Naive B cell (primary cell): ENCODE measurements around the gene VIPR2. TPM values are rescaled to one million over a fixed set of nuclear protein-coding genes. Genes with fewer than 3 reads are reported as not detected.
"Not testable (repeated sequence)": the region's sequence is repeated elsewhere in the genome, so short reads cannot be mapped to it uniquely, and the experiment has no call there.

Source experiments
- ATAC-seq, 2 donors: fragments of 150-1000 bp; cut with Tn5 transposase; 2 replicates each; pipeline ENCODE4 v1.10.0; 2021; ENCODE audit warnings: low read depth in 2 of 2, mild to moderate bottlenecking in 2 of 2, moderate library complexity in 2 of 2
- DNase-seq: peaks from one replicate; pipeline ENCODE4 v3.0.0; 2022
- H3K27ac Mint-ChIP-seq, 6 donors: one replicate each; pipeline ENCODE4 v1.8.0; 2020 to 2022; ENCODE audit warnings: mild to moderate bottlenecking in 6 of 6, mixed read lengths in 6 of 6, moderate library complexity in 5 of 6, inconsistent platforms in 2 of 6
- H3K27me3 Mint-ChIP-seq, 3 donors: one replicate each; pipeline ENCODE4 v1.8.0; 2021 to 2022; ENCODE audit warnings: mixed read lengths in 3 of 3, mild to moderate bottlenecking in 1 of 3
- H3K36me3 Mint-ChIP-seq, 2 donors: one replicate each; pipeline ENCODE4 v1.8.0; 2020 to 2022; ENCODE audit warnings: mixed read lengths in 2 of 2, inconsistent platforms in 1 of 2, mild to moderate bottlenecking in 1 of 2
- H3K4me1 Mint-ChIP-seq, 3 donors: one replicate each; pipeline ENCODE4 v1.8.0; 2020 to 2022; ENCODE audit warnings: mixed read lengths in 3 of 3, inconsistent platforms in 1 of 3, mild to moderate bottlenecking in 1 of 3, moderate library complexity in 1 of 3
- H3K4me3 Mint-ChIP-seq, 8 donors: one replicate each; pipeline ENCODE4 v1.8.0; 2020 to 2022; ENCODE audit warnings: mild to moderate bottlenecking in 8 of 8, mixed read lengths in 8 of 8, moderate library complexity in 8 of 8, inconsistent platforms in 2 of 8
- H3K9me3 Mint-ChIP-seq, 7 donors: one replicate each; pipeline ENCODE4 v1.8.0; 2020 to 2022; ENCODE audit warnings: mixed read lengths in 7 of 7, mild to moderate bottlenecking in 5 of 7, inconsistent platforms in 2 of 7, moderate library complexity in 1 of 7
- polyA plus RNA-seq, 6 donors: library from polyadenylated mRNA; unstranded; fragments of 300-500 nt; fragmentation: Illumina TruSeq; gene quantifications; one replicate each; pipeline ENCODE4 v1.2.3, GENCODE V29; 2021; ENCODE audit warnings: low read depth in 6 of 6

Gene VIPR2
- polyA plus RNA-seq, 6 donors from 2014 or later, result not detected

- Mint-ChIP-seq H3K27ac (no peak overlapping the region), H3K27me3 (peaks cover 0 to 12% (median 7%) of the 10 kb centered on the region in 3 donors), H3K4me1 (no peaks in the 10 kb centered on the region), H3K36me3 (no peaks in the 10 kb centered on the region), H3K9me3 (peaks cover 0 to 1% (median 0%) of the 10 kb centered on the region in 7 donors), H3K4me3 (peak overlapping the region in 1 of 8 donors; percentile 68)
- no peak for DNase-seq
- ATAC-seq, result no peak
These were observed 143.7 kb downstream of the VIPR2 start for GRCh38 chr7:159000859-159001435.

- ATAC-seq (no peak), DNase-seq (no peak)
- Mint-ChIP-seq H3K9me3 (peaks cover 0 to 10% (median 4%) of the 10 kb centered on the region in 7 donors), H3K27ac (no peak overlapping the region), H3K4me1 (no peaks in the 10 kb centered on the region), H3K27me3 (peaks cover 0 to 18% (median 16%) of the 10 kb centered on the region in 3 donors), H3K4me3 (no peak overlapping the region), H3K36me3 (peaks cover 0 to 2% of the 10 kb centered on the region in 2 donors)
These were observed 144.6 kb downstream of the VIPR2 start for GRCh38 chr7:159000070-159000469.

GRCh38 chr7:158999496-158999895, 145.2 kb downstream of the VIPR2 start:
- no peak overlapping the region for H3K4me3 Mint-ChIP-seq
- no peak overlapping the region for H3K27ac Mint-ChIP-seq
- peaks cover 0 to 8% of the 10 kb centered on the region in 2 donors for H3K36me3 Mint-ChIP-seq
- H3K9me3 Mint-ChIP-seq, result peaks cover 4 to 16% (median 9%) of the 10 kb centered on the region in 7 donors
- no peak for ATAC-seq
- no peak for DNase-seq
- H3K4me1 Mint-ChIP-seq, result no peaks in the 10 kb centered on the region
- H3K27me3 Mint-ChIP-seq, result peaks cover 1 to 24% (median 22%) of the 10 kb centered on the region in 3 donors

DNA sequence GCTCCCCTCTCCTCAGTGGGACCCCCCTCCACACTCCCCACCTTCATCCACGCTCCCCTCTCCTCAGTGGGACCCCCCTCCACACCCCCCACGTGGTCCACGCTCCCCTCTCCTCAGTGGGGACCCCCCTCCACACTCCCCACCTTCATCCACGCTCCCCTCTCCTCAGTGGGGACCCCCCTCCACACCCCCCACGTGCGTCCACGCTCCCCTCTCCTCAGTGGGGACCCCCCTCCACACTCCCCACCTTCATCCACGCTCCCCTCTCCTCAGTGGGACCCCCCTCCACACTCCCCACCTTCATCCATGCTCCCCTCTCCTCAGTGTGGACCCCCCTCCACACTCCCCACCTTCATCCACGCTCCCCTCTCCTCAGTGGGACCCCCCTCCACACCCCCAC, 146.4 kb downstream of the VIPR2 start:
- ATAC-seq, H3K27ac Mint-ChIP-seq, H3K4me1 Mint-ChIP-seq, H3K4me3 Mint-ChIP-seq, DNase-seq, H3K36me3 Mint-ChIP-seq: not testable (repeated sequence)
- Mint-ChIP-seq H3K9me3 (peaks cover 6 to 22% (median 12%) of the 10 kb centered on the region in 7 donors), H3K27me3 (peaks cover 12 to 31% (median 29%) of the 10 kb centered on the region in 3 donors)

GRCh38 chr7:158997471-158997870, 147.2 kb downstream of the VIPR2 start:
- Mint-ChIP-seq H3K27me3 (peaks cover 16 to 39% (median 37%) of the 10 kb centered on the region in 3 donors), H3K4me3 (no peak overlapping the region), H3K9me3 (peaks cover 6 to 27% (median 12%) of the 10 kb centered on the region in 7 donors), H3K4me1 (peaks cover 0 to 7% (median 7%) of the 10 kb centered on the region in 3 donors), H3K27ac (peak overlapping the region in 1 of 6 donors; percentile 86), H3K36me3 (peaks cover 0 to 9% of the 10 kb centered on the region in 2 donors)
- ATAC-seq, result no peak
- no peak for DNase-seq

DNA sequence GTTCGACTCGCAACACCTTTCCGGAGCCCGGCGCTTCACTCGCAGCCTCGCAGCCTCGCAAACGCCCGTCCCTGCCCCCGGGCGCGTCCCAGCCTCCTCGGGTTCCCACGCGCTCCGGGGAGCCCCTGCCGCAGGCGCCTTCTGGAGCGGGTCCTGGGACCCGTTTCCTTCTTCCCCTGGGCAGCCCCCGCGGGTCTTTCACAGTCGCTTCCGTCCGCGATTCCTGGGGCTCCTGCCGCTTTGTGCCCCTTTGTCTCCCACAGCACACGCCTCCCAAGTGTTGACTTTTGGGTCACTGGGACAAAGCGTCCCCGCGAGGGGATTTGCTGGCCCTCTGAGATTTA, 147.6 kb downstream of the VIPR2 start:
- Mint-ChIP-seq H3K36me3 (peaks cover 0 to 9% of the 10 kb centered on the region in 2 donors), H3K9me3 (peaks cover 6 to 27% (median 12%) of the 10 kb centered on the region in 7 donors), H3K4me3 (no peak overlapping the region), H3K27ac (peak overlapping the region in 1 of 6 donors; percentile 86), H3K27me3 (peaks cover 16 to 41% (median 41%) of the 10 kb centered on the region in 3 donors), H3K4me1 (peaks cover 0 to 9% (median 7%) of the 10 kb centered on the region in 3 donors)
- ATAC-seq (no peak), DNase-seq (no peak)

DNA sequence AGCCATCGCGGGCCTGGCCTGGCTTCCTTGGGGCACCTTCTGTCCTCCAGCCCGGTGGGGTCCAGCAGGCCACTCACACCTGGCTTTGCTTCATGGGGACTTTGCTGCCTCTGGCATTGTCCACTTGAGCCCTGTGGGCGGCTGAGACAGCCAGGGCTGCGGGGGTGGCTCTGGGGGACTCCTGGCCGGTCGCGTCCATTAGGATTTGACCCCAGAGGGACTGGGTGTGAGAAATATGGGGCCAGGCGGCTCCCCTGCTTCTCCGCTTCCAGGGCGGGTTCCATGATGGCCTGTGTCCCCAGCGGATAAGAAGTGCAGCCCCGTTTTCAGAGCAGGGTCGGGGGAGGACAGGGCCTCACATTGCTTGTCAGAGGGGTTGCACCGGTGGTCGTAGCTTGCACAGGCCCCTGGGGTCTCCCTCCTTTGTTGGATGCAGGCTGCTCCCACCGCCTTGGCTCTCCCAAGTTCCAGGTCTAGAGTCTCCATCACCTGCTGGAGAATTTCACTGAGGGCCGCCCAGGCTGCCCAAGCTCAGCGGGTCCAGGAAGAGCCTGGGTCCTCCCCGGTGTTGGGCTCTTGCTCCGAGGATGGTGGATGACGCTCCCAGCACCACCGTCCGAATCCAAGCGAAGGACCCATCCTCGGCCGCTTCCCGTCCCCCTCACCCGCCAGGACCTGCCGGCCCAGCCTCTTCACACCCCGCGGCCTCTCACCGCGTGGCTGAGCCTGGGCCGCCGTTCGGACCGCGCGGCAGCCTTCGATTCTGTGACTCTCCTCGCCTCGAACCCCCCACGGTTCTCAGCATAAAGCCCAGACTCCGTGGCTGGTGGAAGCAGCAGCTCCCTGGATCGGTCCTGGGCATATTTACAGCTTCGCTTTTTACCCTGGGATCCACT, 148.2 kb downstream of the VIPR2 start:
- H3K4me3 Mint-ChIP-seq, result no peak overlapping the region
- DNase-seq, result no peak
- no peak overlapping the region for H3K27ac Mint-ChIP-seq
- H3K36me3 Mint-ChIP-seq, result peaks cover 0 to 9% of the 10 kb centered on the region in 2 donors
- ATAC-seq, result no peak
- H3K4me1 Mint-ChIP-seq, result peaks cover 0 to 15% (median 7%) of the 10 kb centered on the region in 3 donors
- H3K9me3 Mint-ChIP-seq, result peaks cover 6 to 27% (median 12%) of the 10 kb centered on the region in 7 donors
- peaks cover 20 to 45% (median 41%) of the 10 kb centered on the region in 3 donors for H3K27me3 Mint-ChIP-seq

DNA sequence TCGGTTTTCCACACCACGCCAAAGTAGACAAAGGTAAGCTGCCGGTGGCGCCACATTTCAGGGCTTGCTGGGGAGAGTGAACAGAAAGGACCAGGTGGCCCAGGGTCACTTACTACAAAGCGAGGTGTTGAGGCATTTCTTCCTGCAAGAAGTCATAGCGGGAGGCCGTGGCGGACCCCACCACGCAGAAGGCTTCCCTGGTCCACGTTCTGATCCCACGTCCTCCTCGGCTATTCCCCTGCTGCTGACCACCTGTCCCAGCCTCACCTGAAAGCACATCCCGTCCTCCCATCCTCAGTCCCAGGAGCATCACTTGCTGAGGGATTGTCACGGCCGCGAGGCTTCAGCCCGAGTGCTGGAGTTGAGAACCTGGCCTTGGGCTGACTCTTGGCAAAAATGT, 149.2 kb downstream of the VIPR2 start:
- DNase-seq (no peak), ATAC-seq (no peak)
- H3K27me3 Mint-ChIP-seq, result peaks cover 20 to 53% (median 45%) of the 10 kb centered on the region in 3 donors
- no peak overlapping the region for H3K4me3 Mint-ChIP-seq
- H3K27ac Mint-ChIP-seq, result no peak overlapping the region
- H3K36me3 Mint-ChIP-seq, result peaks cover 0 to 9% of the 10 kb centered on the region in 2 donors
- peaks cover 0 to 15% (median 7%) of the 10 kb centered on the region in 3 donors for H3K4me1 Mint-ChIP-seq
- peaks cover 6 to 27% (median 12%) of the 10 kb centered on the region in 7 donors for H3K9me3 Mint-ChIP-seq

- peaks cover 0 to 9% of the 10 kb centered on the region in 2 donors for H3K36me3 Mint-ChIP-seq
- peaks cover 0 to 15% (median 7%) of the 10 kb centered on the region in 3 donors for H3K4me1 Mint-ChIP-seq
- H3K9me3 Mint-ChIP-seq, result peaks cover 6 to 27% (median 12%) of the 10 kb centered on the region in 7 donors
- no peak for DNase-seq
- H3K27ac Mint-ChIP-seq, result no peak overlapping the region
- H3K4me3 Mint-ChIP-seq, result no peak overlapping the region
- peaks cover 20 to 55% (median 51%) of the 10 kb centered on the region in 3 donors for H3K27me3 Mint-ChIP-seq
- ATAC-seq, result no peak
These were observed 150.0 kb downstream of the VIPR2 start for GRCh38 chr7:158994687-158995086.

- H3K27me3 Mint-ChIP-seq, result peaks cover 20 to 46% (median 46%) of the 10 kb centered on the region in 3 donors
These were observed 151.1 kb downstream of the VIPR2 start for GRCh38 chr7:158993591-158993990.

GRCh38 chr7:158992759-158993158, 151.9 kb downstream of the VIPR2 start:
- DNase-seq (no peak), ATAC-seq (no peak)
- Mint-ChIP-seq H3K27ac (peak overlapping the region in 1 of 6 donors; percentile 7), H3K36me3 (peaks cover 0 to 9% of the 10 kb centered on the region in 2 donors), H3K4me3 (peak overlapping the region in 2 of 8 donors; percentile 18 to 63), H3K27me3 (peaks cover 20 to 46% (median 46%) of the 10 kb centered on the region in 3 donors), H3K9me3 (peaks cover 6 to 27% (median 12%) of the 10 kb centered on the region in 7 donors), H3K4me1 (peaks cover 0 to 15% (median 7%) of the 10 kb centered on the region in 3 donors)

More at GRCh38 chr7:158993591-158993990, 151.1 kb downstream of the VIPR2 start:
- Mint-ChIP-seq H3K4me1 (peaks cover 0 to 15% (median 7%) of the 10 kb centered on the region in 3 donors), H3K4me3 (peak overlapping the region in 1 of 8 donors; percentile 26), H3K36me3 (peaks cover 0 to 9% of the 10 kb centered on the region in 2 donors), H3K9me3 (peaks cover 6 to 27% (median 12%) of the 10 kb centered on the region in 7 donors), H3K27ac (no peak overlapping the region)
- ATAC-seq (no peak), DNase-seq (no peak)

DNA sequence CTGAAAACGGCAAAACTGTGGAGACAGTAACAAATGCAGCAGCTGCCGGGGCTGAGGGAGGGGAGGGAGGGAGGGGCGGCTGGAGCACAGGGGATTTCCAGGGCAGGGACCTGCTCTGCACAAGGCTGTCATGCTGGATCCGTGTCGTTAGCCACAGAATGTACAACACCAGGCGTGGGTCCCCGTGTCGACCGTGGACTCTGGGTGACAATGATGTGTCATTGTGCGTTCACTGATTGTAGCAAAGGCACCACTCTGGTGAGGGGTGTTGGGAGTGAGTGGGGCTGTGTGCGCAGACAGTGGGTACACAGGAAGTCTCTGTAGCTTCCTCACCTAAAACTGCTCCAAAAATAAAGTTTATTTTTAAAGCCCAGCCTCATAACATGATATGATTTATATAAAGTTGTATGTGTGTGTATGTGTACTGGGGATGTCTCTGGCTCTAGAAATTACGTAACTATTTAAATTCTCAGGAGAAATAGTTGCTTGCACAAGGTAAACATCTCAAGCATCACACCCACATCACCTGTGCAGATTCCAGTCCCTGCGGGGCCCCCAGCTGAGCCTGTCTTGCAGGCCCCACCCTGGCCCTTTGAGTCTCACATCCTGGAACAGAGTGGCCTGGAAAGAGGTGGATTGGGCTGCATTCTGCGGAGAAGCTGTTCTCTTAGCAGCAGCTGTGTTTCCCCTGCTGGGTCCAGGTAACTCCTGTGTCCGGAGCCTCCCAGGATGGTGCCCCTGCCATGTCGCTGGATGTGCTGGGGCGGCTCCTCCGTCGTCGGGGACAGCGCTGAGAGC, 152.6 kb downstream of the VIPR2 start:
- no peak for DNase-seq
- Mint-ChIP-seq H3K9me3 (peaks cover 6 to 27% (median 12%) of the 10 kb centered on the region in 7 donors), H3K4me1 (peaks cover 0 to 15% (median 7%) of the 10 kb centered on the region in 3 donors), H3K4me3 (no peak overlapping the region), H3K27me3 (peaks cover 20 to 46% (median 46%) of the 10 kb centered on the region in 3 donors), H3K36me3 (peaks cover 0 to 9% of the 10 kb centered on the region in 2 donors), H3K27ac (no peak overlapping the region)
- peak; percentile 14 to 55 for ATAC-seq
